ENCODE measurements around the gene CHAC1. TPM values are rescaled to one million over a fixed set of nuclear protein-coding genes. Genes with fewer than 3 reads are reported as not detected.

CHAC1 gene
- total and polyA plus RNA-seq, 2 of the 13 experiments (the other 11 are each of a cell fraction or from before 2014, with no cell fraction given) = 0.44 TPM; not detected in 1

DNA sequence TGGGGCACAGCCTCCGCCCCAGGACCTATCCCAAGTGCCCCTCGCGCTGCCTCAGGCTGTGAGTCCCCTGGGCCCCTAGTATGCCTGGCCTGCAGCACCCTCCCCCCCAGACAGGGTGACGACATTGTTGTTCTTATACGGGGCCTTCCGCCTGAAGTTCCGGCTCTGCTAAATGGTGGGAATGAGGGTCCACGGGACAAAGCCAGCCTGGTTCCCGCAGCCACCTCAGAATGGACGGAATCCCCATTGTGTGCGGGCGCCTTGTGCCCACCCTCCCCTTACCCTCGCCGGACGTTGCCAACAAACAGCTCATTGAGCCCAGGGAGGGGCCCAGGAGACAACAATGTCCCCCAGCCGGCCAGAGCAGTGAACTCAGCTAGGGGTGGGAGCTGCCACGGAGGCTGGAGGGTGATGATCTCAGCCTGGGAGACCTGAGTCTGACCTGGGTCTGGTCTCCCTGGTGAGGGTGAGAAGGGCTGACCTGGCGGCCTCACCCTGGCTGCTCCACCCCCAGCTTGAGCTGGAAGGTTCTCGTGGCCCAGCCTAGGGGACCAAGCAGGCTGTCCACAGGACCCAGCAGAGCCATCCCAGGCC is 34.4 kb upstream of the CHAC1 start (continued):
- TF ChIP-seq GATA4 (IDR thresholded peaks at IDR 0.05; ENCODE audit: borderline replicate concordance, low read depth) (0 out of 2 replicates have a peak, but pooled peaks have one; percentile 14), NR2F2 (IDR thresholded peaks at IDR 0.05; ENCODE audit: borderline replicate concordance, low read depth) (no peak), PAX8 (CRISPR knock-in tag; IDR thresholded peaks at IDR 0.05; ENCODE audit: borderline replicate concordance) (no peak), ATF1 (CRISPR knock-in tag; IDR thresholded peaks at IDR 0.05) (no peak), GABPB1 (CRISPR knock-in tag; IDR thresholded peaks at IDR 0.05) (peak; percentile 28), NFYB (CRISPR knock-in tag; IDR thresholded peaks at IDR 0.05) (no peak), HNRNPLL (IDR thresholded peaks at IDR 0.05; ENCODE audit: low read depth, low read length, poor library complexity, severe bottlenecking) (peak; percentile 35), MBNL3 (CRISPR knock-in tag; conservative IDR thresholded peaks at IDR 0.05) (no peak), GABPA (IDR thresholded peaks at IDR 0.05; ENCODE audit: low read depth, low read length) (no peak), GABPA (CRISPR knock-in tag; IDR thresholded peaks at IDR 0.05; ENCODE audit: low read depth) (peak; percentile 49; the same call in 1 of the 2 replicates), ZNF235 (CRISPR knock-in tag; IDR thresholded peaks at IDR 0.05; ENCODE audit: borderline replicate concordance) (no peak), AHR (CRISPR knock-in tag; IDR thresholded peaks at IDR 0.05) (no peak), KLF6 (CRISPR knock-in tag; IDR thresholded peaks at IDR 0.05) (no peak), BRCA1 (CRISPR knock-in tag; IDR thresholded peaks at IDR 0.05) (no peak), SOX6 (IDR thresholded peaks at IDR 0.05) (no peak), SOX6 (CRISPR knock-in tag; IDR thresholded peaks at IDR 0.05) (peak; percentile 55; the same call in 1 of the 2 replicates)
- TF ChIP-seq, protein P1, sequence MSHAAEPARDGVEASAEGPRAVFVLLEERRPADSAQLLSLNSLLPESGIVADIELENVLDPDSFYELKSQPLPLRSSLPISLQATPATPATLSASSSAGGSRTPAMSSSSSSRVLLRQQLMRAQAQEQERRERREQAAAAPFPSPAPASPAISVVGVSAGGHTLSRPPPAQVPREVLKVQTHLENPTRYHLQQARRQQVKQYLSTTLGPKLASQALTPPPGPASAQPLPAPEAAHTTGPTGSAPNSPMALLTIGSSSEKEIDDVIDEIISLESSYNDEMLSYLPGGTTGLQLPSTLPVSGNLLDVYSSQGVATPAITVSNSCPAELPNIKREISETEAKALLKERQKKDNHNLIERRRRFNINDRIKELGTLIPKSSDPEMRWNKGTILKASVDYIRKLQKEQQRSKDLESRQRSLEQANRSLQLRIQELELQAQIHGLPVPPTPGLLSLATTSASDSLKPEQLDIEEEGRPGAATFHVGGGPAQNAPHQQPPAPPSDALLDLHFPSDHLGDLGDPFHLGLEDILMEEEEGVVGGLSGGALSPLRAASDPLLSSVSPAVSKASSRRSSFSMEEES (CRISPR knock-in tag; IDR thresholded peaks at IDR 0.05) = 0 out of 2 replicates have a peak, but pooled peaks have one; percentile 53
- TF ChIP-seq, protein P2, sequence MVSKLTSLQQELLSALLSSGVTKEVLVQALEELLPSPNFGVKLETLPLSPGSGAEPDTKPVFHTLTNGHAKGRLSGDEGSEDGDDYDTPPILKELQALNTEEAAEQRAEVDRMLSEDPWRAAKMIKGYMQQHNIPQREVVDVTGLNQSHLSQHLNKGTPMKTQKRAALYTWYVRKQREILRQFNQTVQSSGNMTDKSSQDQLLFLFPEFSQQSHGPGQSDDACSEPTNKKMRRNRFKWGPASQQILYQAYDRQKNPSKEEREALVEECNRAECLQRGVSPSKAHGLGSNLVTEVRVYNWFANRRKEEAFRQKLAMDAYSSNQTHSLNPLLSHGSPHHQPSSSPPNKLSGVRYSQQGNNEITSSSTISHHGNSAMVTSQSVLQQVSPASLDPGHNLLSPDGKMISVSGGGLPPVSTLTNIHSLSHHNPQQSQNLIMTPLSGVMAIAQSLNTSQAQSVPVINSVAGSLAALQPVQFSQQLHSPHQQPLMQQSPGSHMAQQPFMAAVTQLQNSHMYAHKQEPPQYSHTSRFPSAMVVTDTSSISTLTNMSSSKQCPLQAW (CRISPR knock-in tag; IDR thresholded peaks at IDR 0.05) = peak; percentile 56; the same call in 1 of the 2 replicates
- TF ChIP-seq, protein P3, sequence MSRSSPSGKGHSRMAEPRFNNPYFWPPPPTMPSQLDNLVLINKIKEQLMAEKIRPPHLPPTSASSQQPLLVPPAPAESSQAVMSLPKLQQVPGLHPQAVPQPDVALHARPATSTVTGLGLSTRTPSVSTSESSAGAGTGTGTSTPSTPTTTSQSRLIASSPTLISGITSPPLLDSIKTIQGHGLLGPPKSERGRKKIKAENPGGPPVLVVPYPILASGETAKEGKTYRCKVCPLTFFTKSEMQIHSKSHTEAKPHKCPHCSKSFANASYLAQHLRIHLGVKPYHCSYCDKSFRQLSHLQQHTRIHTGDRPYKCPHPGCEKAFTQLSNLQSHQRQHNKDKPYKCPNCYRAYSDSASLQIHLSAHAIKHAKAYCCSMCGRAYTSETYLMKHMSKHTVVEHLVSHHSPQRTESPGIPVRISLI (CRISPR knock-in tag; IDR thresholded peaks at IDR 0.05; ENCODE audit: borderline replicate concordance) = no peak
- TF ChIP-seq, protein P4, sequence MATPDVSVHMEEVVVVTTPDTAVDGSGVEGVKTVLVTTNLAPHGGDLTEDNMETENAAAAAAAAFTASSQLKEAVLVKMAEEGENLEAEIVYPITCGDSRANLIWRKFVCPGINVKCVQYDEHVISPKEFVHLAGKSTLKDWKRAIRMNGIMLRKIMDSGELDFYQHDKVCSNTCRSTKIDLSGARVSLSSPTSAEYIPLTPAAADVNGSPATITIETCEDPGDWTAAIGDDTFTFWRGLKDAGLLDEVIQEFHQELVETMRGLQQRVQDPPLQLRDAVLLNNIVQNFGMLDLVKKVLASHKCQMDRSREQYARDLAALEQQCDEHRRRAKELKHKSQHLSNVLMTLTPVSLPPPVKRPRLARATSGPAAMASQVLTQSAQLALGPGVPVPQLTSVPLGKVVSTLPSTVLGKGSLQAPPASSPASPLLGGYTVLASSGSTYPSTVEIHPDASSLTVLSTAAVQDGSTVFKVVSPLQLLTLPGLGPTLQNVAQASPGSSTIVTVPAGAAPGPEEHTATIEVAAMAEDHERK (CRISPR knock-in tag; IDR thresholded peaks at IDR 0.05; ENCODE audit: low read depth) = no peak
- TF ChIP-seq, protein P5, sequence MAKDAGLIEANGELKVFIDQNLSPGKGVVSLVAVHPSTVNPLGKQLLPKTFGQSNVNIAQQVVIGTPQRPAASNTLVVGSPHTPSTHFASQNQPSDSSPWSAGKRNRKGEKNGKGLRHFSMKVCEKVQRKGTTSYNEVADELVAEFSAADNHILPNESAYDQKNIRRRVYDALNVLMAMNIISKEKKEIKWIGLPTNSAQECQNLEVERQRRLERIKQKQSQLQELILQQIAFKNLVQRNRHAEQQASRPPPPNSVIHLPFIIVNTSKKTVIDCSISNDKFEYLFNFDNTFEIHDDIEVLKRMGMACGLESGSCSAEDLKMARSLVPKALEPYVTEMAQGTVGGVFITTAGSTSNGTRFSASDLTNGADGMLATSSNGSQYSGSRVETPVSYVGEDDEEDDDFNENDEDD (CRISPR knock-in tag; IDR thresholded peaks at IDR 0.05; ENCODE audit: borderline replicate concordance) = 0 out of 2 replicates have a peak, but pooled peaks have one; percentile 20
- TF ChIP-seq, protein P6, sequence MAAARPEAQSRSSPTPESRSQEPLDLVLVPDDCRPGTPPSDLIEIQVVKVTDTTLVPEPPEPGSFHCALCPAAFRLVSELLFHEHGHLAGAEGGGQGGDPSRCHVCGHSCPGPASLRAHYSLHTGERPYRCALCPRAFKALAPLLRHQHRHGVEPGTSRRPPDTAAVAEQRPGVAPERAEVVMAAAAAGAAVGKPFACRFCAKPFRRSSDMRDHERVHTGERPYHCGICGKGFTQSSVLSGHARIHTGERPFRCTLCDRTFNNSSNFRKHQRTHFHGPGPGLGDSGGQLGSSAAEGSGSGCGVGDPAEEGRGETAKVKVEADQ (CRISPR knock-in tag; IDR thresholded peaks at IDR 0.05; ENCODE audit: borderline replicate concordance) = no peak
- TF ChIP-seq, protein P7, sequence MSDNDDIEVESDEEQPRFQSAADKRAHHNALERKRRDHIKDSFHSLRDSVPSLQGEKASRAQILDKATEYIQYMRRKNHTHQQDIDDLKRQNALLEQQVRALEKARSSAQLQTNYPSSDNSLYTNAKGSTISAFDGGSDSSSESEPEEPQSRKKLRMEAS (IDR thresholded peaks at IDR 0.05) = no peak
